HG02763 (cell line): ENCODE data around the gene SELENON.

Source experiments
- ATAC-seq: cut with Tn5 transposase; IDR thresholded peaks from one replicate; pipeline ENCODE4 v1.9.1; 2021; ENCODE audit warnings: mild to moderate bottlenecking, moderate library complexity; ENCODE audit not compliant: unreplicated experiment

The SELENON gene

DNA sequence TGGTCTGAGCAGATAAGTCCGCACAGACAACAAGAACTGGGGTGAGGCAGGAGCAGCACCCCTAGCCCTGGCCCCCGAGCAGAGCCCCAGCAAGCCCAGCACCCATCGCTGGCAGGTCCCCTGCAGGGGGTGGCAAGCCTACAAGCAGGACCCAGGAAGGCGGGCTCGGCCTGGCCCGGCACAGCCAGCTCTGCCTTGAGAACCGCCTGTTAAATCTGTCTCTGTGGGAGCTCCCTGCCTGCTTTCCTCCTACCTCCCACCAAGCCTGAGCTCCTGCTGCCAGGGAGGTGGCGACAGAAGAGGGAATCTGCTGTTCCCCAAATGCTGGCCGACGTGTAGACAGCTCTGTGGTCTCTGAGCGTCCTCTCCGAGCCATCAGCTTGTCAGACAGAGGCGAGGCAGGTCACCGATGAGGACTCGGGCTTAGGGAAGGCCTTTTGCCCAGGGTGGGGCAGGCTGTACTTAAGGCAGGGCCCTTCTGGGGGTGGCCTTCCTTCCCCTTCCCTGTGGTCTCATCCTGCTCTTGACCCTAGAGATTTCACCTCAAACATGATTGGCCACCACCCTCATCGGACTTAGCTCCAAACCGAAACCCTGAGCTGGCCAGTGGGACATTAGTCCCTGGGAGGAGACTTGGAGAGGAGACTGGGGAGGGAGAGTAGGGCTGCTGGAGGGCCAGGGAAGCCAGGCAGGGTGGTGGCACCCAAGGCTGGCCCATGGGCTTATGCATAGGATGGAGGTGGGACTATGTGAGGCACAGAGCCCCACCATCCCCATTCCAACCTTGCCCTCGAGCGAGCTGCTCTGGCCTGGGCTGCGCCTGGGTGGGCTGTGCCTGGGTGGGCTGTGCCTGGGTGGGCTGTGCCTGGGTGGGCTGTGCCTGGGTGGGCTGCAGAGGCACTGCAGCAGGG is 7.7 kb downstream of the SELENON start:
- ATAC-seq, result no peak

DNA sequence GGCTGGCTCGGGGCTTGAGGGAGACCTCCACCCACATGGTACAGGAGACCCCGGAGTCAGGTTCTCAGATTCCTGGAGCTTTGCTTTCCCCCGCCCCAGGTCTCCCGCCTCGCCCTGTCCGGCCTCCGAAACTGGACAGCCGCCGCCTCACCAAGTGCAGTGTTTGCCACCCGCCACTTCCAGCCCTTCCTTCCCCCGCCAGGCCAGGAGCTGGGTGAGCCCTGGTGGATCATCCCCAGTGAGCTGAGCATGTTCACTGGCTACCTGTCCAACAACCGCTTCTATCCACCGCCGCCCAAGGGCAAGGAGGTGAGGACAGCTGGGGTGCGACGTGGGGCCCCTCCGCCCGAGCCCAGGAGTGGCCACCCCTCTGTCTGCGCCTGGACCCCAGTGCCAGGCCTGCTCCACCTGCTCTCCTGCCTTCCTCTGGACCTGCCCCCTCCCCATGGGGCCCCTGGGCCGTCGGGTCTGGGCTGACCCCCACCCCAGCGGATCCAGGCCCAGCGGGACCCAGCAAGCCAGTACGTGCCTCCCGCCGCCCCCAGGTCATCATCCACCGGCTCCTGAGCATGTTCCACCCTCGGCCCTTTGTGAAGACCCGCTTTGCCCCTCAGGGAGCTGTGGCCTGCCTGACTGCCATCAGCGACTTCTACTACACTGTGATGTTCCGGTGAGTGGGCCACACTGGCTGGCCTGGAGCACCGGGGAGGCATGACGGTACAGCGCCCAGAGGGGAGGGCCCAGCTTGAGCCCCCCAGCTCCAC is 8.7 kb downstream of the SELENON start:
- no peak for ATAC-seq

DNA sequence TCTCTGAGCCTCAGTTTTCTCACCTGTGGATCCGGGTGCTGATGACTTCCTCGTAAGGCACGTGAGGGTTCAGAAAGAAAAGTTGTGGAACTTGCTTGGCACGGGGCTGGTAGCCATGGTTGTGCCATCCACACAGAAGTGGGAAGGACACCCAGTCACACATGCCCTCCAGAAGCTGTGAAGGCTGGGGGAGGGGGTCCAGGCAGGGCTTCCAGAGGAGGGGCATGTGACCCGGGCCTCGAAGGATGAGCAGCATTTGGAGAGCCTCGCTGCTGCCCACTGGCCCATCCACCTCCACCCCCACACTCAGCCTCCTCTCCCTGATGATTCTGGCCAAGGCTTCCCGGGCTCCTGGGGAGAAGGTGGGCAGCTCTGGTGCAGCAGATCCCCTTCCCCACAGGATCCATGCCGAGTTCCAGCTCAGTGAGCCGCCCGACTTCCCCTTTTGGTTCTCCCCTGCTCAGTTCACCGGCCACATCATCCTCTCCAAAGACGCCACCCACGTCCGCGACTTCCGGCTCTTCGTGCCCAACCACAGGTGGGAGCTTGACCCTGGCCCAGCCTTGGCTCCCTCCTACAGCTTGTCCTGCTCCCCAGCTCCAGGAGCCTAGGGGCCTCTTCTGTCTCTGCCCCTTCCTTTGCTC is 9.4 kb downstream of the SELENON start:
- no peak for ATAC-seq

DNA sequence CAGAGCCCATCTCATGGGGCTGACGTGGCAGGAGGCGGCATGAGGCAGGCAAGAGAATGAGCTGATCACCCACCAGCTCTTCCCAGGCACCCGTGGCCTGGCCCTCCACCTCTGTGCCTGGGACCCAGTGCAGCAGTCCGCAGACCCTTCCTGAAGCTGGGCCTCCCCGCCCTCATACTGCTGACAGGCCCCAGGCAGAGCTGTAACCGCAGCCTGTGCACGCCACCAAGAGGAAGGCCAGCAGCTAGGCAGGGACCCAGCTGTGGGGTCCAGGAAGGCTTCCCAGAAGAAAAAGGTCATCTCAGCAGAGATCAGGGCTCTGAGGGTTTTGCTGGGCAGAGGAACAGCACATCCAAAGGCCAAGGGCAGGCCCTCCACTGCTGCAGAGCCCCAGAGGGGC is 9.9 kb downstream of the SELENON start:
- no peak for ATAC-seq

DNA sequence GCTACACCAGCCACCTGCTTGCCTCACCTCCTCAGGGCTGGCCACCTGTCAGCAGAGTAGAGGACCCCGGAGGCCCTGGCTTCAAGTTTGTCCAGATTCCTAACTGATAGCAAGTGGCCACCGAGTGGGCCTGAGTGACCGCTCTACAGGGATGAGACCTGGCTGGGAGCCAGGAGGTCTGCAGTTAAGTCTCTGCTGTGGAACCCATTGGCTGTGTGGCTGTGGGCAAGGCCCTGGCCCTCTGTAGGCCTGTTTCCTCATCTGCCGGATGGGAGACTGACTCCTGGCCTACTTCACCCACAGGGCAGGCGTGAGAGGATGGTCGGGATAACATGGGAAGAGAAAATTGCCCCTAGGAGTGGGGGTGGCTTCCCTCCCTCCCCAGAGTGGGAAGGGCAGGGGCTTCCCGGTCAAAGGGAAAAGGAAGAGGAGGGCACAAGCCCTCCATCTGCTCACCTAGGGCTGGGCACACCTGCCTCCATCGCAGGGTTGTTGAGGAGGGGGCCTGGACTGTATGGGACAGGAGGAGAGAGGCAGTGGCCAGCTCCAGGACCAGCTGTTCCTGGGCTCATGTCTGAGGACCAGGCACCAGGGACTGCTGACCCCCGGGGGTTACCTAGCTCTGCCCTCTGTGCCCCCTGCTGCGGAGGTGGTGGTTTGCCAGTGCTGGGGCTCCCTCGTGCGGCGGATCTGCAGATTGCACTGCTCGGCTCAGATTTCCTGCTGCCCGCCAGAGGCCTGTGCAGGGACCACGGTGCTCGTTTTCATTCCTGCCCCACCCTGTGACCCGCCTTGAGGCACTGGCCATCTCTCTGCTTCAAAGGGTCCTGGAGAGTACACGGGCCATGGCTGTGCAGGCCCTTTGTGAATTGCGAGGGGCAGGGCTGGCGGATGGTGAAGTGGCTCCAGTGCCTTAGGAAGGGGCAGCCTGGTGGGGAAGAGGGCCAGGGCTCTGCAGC is 10.6 kb downstream of the SELENON start:
- no peak for ATAC-seq

DNA sequence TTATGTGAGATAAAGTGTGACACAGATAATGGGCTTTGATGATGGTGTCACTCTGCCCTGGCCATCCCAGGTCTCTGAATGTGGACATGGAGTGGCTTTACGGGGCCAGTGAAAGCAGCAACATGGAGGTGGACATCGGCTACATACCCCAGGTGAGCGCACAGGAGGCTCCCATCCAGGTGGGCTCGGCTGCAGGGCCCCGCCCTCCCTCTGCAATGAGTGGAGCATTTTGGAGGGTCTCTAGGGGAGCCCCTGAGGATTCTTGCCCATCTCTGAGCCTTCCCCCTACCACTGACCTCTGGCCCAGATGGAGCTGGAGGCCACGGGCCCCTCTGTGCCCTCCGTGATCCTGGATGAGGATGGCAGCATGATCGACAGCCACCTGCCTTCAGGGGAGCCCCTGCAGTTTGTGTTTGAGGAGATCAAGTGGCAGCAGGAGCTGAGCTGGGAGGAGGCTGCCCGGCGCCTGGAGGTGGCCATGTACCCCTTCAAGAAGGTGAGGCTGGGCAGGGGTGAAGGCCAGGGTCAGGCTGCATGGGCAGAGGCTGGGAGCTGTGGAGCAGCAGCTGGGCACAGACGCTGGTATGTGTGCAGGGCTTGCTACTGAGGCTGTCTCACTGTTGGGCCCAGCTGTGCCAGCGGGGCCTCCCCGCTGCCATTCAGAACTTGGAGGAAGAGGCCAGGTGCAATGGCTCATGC is 11.5 kb downstream of the SELENON start:
- no peak for ATAC-seq

DNA sequence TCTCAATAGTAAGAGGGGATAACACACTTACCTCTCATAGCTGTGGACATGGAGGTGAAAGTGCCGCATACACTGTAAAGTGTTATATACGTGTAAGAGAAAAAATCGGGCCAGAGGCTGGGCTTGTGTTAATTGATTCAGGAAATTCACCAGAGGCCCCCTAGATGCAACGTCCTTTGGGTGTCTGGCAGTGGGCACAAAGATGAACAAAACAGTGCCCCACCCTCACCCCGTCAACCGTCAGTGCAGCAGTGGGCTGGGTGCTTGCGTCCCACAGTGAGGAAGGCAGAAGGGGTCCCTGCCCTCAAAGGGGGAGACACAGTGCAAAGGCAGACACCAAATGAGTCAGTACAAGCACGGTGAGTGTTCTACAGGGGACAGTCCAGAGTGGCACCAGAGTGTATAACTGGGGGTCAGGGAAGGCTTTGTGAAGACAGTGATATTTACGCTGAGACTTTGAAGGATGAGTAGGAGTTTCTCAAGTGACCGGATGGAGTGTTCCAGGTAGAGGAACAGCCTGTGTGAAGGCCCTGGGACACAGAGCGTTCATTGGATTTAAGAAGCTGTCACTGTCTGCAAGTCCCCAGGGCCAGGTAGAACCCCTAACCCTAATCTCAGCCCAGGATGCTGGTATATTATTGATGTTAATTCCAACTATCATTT is 13.2 kb downstream of the SELENON start:
- ATAC-seq, result no peak

DNA sequence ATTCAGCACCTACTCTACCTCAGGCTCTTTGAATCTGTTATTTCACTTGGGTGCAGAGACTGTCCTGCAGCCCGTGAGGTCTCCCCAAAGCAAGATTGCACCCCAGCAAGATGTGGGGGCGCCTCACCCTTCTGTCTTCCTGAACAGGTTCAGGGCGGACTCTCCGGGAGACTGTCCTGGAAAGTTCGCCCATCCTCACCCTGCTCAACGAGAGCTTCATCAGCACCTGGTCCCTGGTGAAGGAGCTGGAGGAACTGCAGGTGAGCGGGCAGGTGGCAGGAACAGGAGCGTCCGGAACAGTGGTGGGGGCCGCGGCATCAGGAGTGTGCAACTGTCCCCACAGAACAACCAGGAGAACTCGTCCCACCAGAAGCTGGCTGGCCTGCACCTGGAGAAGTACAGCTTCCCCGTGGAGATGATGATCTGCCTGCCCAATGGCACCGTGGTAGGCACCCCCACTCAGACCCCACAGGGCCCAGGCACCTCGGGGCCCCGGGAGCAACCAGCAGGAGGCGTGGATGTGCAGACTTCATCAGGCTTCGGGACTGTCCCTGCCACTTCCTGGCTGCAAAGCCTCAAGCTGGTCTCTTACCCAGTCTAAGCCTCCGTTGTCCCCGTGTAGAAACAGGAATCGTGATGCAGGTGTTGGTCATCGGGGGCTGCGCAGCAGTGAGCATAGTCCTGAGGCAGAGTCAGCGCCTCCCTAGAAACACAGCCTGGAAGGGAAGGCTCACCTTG is 13.9 kb downstream of the SELENON start:
- no peak for ATAC-seq

DNA sequence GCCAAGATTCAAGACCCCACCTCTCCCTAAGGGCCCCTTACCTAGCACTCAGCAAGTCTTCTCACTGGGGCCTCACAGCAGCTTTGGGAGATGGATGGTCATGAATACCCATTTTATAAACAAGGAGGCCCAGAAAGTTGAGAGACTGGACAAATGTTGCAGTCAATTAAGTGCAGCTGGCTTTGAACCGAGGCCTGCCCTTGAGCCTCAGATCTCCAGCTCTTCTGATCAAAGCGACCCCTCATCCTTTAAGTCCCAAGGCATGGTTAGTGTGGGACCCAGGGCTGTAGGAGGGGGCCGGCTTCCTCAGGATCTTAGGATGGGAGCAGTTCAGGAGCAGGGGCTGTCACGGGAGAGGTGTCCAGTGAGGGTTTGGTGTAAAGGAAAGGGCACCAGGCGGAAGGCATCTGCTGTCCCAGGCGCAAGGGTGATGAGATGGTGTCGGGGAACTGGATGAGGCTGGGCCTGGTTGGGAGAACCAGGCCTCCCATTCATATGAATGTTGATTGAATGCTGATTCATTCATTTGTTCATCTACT is 14.6 kb downstream of the SELENON start:
- no peak for ATAC-seq

DNA sequence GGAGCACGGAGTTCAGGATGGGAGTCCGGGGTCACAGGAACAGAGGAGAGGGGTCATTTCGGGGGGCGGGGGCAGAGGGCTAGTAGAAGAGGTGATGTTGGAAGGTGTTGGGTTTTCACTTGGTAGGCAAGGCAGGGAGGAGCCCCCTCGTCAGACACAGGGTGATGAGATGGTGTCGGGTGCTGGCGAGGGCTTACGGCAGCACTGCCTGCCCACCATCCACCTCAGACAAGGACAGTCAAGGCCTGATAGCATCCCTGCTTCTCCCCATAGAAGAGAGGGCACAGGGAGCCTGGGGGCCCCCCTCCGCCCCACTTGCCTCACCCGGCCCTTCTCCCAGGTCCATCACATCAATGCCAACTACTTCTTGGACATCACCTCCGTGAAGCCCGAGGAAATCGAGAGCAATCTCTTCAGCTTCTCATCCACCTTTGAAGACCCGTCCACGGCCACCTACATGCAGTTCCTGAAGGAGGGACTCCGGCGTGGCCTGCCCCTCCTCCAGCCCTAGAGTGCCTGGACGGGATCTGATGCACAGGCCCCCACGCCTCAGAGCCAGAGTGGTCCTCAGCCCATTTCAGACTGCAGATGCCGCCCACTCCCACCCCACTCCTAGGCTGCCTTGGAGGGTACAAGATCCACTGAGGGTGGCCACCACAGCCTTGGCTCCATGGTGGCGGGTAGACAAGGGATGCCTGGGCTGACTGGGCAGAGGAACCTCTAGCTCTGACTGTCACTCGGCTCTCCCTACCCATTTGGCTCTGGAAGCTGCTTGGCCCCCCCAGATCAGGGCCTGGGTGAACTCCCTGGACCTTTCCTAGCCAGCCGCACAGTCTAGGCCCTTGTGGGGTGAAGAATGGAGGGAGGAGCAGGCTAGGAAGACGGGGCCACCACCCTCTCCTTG is 15.5 kb downstream of the SELENON start:
- ATAC-seq, result no peak

DNA sequence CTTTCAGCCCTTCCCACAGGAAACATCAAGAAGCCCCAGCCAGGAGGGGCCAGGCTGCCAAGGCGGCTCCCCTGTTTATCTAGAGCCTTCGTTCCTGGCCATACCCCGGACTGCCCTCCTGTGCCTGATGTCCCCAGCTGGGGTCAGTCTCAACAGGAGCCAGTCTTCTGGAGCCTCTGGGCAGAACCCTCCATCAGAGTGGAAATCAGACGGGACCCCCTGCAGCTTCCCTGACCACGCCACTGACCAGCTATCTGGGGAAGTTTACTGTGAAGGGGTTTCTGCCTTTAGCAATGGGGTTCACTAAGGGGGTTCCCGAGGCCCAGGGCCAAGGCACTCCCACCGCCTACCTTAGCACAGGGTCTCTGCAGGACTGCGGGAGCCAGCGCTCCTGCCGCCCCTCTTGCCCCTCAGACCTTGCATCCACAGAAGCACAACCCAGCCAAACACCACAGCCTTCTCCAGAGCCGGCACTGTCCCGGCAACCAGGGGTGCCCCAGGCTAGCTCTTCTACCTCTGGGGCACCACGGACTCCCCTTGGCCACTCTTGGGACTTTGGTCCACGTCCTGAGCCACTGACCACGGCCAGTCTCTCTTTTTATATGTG is 16.2 kb downstream of the SELENON start:
- ATAC-seq, result no peak

DNA sequence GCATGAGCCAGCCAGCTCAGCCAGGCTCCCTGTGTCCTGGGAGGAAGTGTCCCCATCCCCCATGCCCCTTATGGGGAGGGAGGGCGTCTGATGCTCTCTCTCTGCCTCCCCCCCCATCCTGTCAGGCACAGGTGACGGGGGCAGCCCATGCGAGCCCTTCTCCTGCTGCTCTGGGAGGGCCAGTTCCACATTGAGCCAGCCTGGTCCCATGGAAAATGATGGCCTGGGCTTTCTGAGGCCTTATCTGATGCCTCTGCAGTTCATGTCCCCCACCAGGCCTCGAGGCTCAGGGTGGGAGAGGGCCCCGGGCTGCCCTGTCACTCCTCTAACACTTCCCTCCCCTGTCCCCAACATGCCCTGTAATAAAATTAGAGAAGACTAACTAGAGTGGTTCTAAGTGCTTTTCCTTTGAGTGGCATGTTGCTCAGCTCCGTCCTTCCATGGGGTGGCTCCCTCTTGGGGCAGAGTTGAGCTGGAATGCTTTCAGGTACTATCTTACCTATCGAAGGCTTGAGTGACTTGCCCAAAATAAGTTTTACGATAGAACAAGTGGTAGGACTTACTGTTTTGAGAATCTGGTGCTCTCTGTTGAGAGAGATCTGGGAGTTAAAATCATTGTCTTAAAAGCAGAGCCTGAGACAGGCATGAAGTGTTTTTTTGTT is 18.0 kb downstream of the SELENON start:
- no peak for ATAC-seq

DNA sequence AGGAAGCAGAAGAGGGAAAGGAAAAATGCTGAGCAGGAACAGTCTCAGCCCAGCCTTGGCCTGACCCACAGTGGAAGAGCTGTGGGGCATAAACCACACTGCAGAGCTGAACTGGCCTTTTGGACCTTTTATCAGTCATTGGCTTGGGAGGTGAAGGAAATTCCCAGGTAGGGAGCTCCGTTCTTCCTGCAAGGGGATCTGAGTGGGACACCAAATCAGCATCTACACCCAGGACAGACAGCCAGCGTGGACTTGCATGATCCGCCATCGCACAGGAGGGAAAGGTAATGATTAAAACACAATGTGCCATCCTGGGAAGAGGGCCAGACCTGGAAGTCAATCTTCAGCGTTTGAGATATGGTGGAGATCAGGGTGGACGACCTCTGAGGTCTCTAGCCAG is 18.6 kb downstream of the SELENON start:
- no peak for ATAC-seq

DNA sequence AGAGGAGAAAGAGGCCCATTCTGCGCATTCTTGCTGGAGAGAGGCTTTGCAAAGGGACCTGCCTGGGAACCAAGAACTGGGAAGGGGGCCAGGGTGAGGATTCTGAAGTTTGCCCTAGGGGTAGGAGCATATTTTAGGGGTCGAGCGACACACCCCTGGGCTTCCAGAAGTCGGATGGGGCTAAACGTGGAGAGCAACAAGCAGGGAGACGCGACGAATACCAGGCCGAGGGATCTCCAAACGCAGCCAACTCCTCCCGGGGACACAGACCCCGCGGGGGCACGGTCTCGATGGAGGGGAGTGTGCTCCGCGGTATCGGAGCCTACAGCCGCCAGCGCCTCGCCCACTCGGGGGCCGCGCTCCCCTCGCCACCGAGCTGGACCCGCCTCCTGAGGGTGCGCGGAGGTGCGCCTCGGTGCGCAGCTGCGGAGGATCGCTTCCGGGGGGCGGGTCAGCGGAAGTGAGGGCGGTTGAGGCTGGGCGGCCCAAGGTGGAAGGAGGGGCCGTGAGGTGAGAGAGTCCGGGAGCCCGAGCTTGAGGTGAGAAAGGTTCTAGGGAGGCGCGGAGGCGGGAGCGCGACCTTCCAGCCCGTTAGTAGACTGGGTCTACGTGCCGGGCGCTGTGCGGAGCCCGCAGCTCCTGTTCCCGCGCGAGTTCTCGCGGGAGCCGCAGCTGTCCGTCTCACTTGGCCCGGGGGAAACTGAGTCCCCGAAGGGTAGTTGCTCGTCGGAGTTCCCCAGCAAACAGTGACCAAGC is 19.7 kb downstream of the SELENON start, which contains the start of gene MTFR1L:
Gene MTFR1L (plus strand): TSS at position 464 of the 756 bp plus-strand sequence. CDS start 3,151 bp downstream, outside the sequence.
- peak; percentile 84 for ATAC-seq

DNA sequence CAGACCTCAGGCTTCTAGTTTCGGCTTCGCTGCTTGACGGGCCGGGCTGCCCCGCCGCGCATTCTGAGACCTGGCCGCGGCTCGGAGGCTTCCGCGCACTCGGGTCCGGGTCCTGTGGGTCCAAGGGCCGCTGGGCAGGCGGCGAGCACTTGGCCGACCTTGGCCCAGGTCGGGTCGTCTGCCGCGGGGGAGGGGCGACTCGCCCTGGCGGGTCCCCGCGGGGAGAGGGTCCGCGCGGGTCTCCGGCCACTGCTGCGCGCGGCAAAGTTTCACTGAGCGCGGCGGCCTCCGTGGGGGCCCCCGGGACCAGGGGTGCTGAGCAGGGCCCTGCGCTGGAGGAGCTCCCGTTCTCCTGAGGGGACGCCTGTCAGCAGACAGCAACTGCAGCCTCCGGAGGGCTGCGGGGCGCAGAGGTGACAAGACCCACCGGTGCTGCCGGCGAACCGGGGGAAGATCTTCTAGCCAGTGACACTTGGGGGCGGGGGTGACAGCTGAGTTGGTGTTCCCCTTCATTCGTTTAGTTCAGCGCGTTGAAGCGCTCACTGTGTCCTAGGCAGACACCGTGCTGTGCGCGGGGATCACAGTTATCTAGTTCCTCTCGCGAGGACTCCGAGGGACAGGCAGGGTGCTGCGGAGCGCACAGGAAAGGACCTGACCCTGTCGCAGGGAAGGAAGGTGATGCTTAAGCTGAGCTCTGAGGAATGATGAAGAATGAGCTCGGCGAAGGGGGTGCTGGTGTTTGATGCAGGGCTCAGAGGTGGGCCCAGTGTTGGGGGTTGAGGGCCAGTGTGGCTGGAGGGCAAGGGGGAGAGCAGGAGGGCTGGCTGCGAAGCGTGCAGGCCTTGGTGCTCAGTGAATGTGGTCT is 20.5 kb downstream of the SELENON start:
- peak; percentile 30 for ATAC-seq
